ENCODE measurements around the gene ZG16B.

Gene ZG16B

GRCh38 chr16:2806286-2806685 lies 23.8 kb upstream of the ZG16B start:
- no peak for DNase-seq (ENCODE audit: low read depth)

GRCh38 chr16:2808181-2808580 lies 21.9 kb upstream of the ZG16B start:
- no peak for DNase-seq (ENCODE audit: low read depth)

- DNase-seq (ENCODE audit: low read depth), result no peak
Measured at GRCh38 chr16:2809149-2809760, 20.8 kb upstream of the ZG16B start.

GRCh38 chr16:2810651-2811050 lies 19.5 kb upstream of the ZG16B start:
- no peak for DNase-seq (ENCODE audit: low read depth)

- no peak for DNase-seq (ENCODE audit: low read depth)
Measured at GRCh38 chr16:2811703-2812471, 18.2 kb upstream of the ZG16B start.

GRCh38 chr16:2813771-2814221 lies 16.3 kb upstream of the ZG16B start:
- no peak for DNase-seq (ENCODE audit: low read depth)

- no peak for DNase-seq (ENCODE audit: low read depth)
Measured at GRCh38 chr16:2814551-2815298, 15.4 kb upstream of the ZG16B start.

- no peak for DNase-seq (ENCODE audit: low read depth)
Measured at GRCh38 chr16:2815299-2815771, 14.8 kb upstream of the ZG16B start.

- no peak for DNase-seq (ENCODE audit: low read depth)
Measured at GRCh38 chr16:2816751-2817339, 13.3 kb upstream of the ZG16B start, which contains the start of gene PRSS21. TSS of gene PRSS21 (plus strand) at chr16:2817237. CDS start at chr16:2817269, 32 bp downstream.

GRCh38 chr16:2817340-2818271 lies 12.5 kb upstream of the ZG16B start:
- no peak for DNase-seq (ENCODE audit: low read depth)

GRCh38 chr16:2818272-2818876 lies 11.7 kb upstream of the ZG16B start:
- DNase-seq (ENCODE audit: low read depth), result no peak

- DNase-seq (ENCODE audit: low read depth), result no peak
Measured at GRCh38 chr16:2819179-2819938, 10.7 kb upstream of the ZG16B start.

GRCh38 chr16:2819939-2820835 lies 9.9 kb upstream of the ZG16B start:
- DNase-seq (ENCODE audit: low read depth), result no peak

GRCh38 chr16:2820836-2821486 lies 9.1 kb upstream of the ZG16B start:
- DNase-seq (ENCODE audit: low read depth), result no peak

GRCh38 chr16:2821487-2822157 lies 8.5 kb upstream of the ZG16B start:
- no peak for DNase-seq (ENCODE audit: low read depth)

GRCh38 chr16:2822158-2822495 lies 8.0 kb upstream of the ZG16B start:
- DNase-seq (ENCODE audit: low read depth), result no peak

- DNase-seq (ENCODE audit: low read depth), result no peak
Measured at GRCh38 chr16:2822496-2822895, 7.6 kb upstream of the ZG16B start.

GRCh38 chr16:2824626-2825025 lies 5.5 kb upstream of the ZG16B start:
- no peak for DNase-seq (ENCODE audit: low read depth)
